ENCODE measurements around the gene HRK.
"Not testable (repeated sequence)": the region's sequence is repeated elsewhere in the genome, so short reads cannot be mapped to it uniquely, and the experiment has no call there.

DNA sequence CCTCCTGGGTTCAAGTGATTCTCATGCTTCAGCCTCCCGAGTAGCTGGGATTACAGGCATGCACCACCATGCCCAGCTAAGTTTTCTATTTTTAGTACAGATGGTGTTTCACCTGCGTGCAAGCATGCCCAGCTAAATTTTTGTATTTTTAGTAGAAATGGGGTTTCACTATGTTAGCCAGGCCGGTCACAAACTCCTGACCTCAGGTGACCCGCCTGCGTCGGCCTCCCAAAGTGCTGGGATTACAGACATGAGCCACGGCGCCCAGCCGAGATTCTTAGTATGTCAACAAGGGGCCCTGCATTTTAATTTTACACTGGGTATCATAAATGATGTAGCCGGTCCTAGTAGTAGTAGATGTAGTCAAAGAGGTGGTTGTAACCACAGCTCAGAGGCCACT is 66.5 kb downstream of the HRK start:
- TF ChIP-seq CTBP1 (IDR thresholded peaks at IDR 0.05; ENCODE audit: borderline replicate concordance); FOXA1 (IDR thresholded peaks at IDR 0.05); NFRKB (IDR thresholded peaks at IDR 0.05); SP1 (IDR thresholded peaks at IDR 0.05); BHLHE40 (IDR thresholded peaks at IDR 0.05; ENCODE audit: borderline replicate concordance); TARDBP (IDR thresholded peaks at IDR 0.05); L3MBTL2 (conservative IDR thresholded peaks at IDR 0.05): not testable (repeated sequence)
- TF ChIP-seq, protein P1, sequence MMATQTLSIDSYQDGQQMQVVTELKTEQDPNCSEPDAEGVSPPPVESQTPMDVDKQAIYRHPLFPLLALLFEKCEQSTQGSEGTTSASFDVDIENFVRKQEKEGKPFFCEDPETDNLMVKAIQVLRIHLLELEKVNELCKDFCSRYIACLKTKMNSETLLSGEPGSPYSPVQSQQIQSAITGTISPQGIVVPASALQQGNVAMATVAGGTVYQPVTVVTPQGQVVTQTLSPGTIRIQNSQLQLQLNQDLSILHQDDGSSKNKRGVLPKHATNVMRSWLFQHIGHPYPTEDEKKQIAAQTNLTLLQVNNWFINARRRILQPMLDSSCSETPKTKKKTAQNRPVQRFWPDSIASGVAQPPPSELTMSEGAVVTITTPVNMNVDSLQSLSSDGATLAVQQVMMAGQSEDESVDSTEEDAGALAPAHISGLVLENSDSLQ (IDR thresholded peaks at IDR 0.05): not testable (repeated sequence)
